NCI-H510A treated with DMSO at 0.1 percent for 48 hours (cell line): ENCODE results near the gene SMIM34.
"Not testable (repeated sequence)": the region's sequence is repeated elsewhere in the genome, so short reads cannot be mapped to it uniquely, and the experiment has no call there.

ENCODE experiments used
- DNase-seq: peaks from one replicate; lab custom pipeline; 2025; lab: John Stamatoyannopoulos, UW

The SMIM34 gene

GRCh38 chr21:34374462-34374861, 49.3 kb downstream of the SMIM34 start:
- not testable (repeated sequence) for DNase-seq

- no peak for DNase-seq
Measured at GRCh38 chr21:34372321-34372720, 51.4 kb downstream of the SMIM34 start.

DNA sequence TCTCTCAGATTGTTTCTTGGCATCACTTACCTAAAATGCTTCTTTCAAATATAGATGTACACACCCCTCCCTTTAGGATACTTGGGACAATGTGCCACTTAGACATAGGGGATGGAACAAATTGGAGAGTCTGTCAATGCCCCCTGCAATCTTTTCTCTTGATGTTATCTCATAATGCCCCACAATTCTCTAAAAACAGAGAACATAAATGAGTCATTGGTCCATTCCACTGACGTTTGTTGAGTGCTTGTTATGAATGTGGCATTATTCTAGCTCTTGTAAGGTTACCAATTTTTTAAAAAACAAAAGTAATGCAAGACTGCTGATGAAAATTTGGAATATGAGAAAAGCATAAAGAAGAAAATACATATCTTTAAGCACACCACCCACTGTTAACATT, 54.0 kb downstream of the SMIM34 start:
- DNase-seq = no peak
